NOMO-1 (cell line): ENCODE results near the gene SEMA3E.
"Not testable (repeated sequence)": the region's sequence is repeated elsewhere in the genome, so short reads cannot be mapped to it uniquely, and the experiment has no call there.

Source experiments
- DNase-seq, 2 experiments: peaks; one replicate each; lab custom pipeline; 2025; ENCODE audit not compliant: unreplicated experiment in 2 of 2; lab: John Stamatoyannopoulos, UW

Gene SEMA3E

GRCh38 chr7:83562960-83563359, 86.0 kb downstream of the SEMA3E start:
- no peak for DNase-seq

GRCh38 chr7:83562289-83562688, 86.7 kb downstream of the SEMA3E start:
- DNase-seq = no peak

- DNase-seq = no peak
These were observed 89.1 kb downstream of the SEMA3E start for GRCh38 chr7:83559887-83560286.

- DNase-seq = not testable (repeated sequence)
These were observed 96.4 kb downstream of the SEMA3E start for GRCh38 chr7:83552556-83552955.

GRCh38 chr7:83550100-83550499, 98.8 kb downstream of the SEMA3E start:
- no peak for DNase-seq

GRCh38 chr7:83548250-83548649, 100.7 kb downstream of the SEMA3E start:
- DNase-seq = no peak

GRCh38 chr7:83547526-83547925, 101.4 kb downstream of the SEMA3E start:
- no peak for DNase-seq

GRCh38 chr7:83546586-83546985, 102.4 kb downstream of the SEMA3E start:
- no peak for DNase-seq

GRCh38 chr7:83541187-83541960, 107.6 kb downstream of the SEMA3E start:
- no peak for DNase-seq

- no peak for DNase-seq
These were observed 114.5 kb downstream of the SEMA3E start for GRCh38 chr7:83534488-83534887.

GRCh38 chr7:83532219-83532618, 116.7 kb downstream of the SEMA3E start:
- DNase-seq = no peak

- DNase-seq = no peak
These were observed 117.2 kb downstream of the SEMA3E start for GRCh38 chr7:83531766-83532165.

GRCh38 chr7:83528925-83529423, 120.0 kb downstream of the SEMA3E start:
- no peak for DNase-seq

- no peak for DNase-seq
These were observed 124.5 kb downstream of the SEMA3E start for GRCh38 chr7:83524277-83525075.

- no peak for DNase-seq
These were observed 128.2 kb downstream of the SEMA3E start for GRCh38 chr7:83520726-83521125.

GRCh38 chr7:83519240-83519639, 129.7 kb downstream of the SEMA3E start:
- DNase-seq = no peak

- no peak for DNase-seq
These were observed 131.8 kb downstream of the SEMA3E start for GRCh38 chr7:83517035-83517700.

- DNase-seq = no peak
These were observed 134.0 kb downstream of the SEMA3E start for GRCh38 chr7:83514977-83515376.

GRCh38 chr7:83509255-83510021, 139.5 kb downstream of the SEMA3E start:
- DNase-seq = no peak

- DNase-seq = no peak
These were observed 144.6 kb downstream of the SEMA3E start for GRCh38 chr7:83504330-83504729.

GRCh38 chr7:83502636-83503035, 146.3 kb downstream of the SEMA3E start:
- DNase-seq = no peak
